GM19395 (cell line): Measurements from ENCODE around the gene ACKR3.

ENCODE experiments used
- ATAC-seq: cut with Tn5 transposase; IDR thresholded peaks from one replicate; pipeline ENCODE4 v1.9.1; 2021; ENCODE audit warnings: mild to moderate bottlenecking, moderate library complexity; ENCODE audit not compliant: unreplicated experiment

Gene ACKR3

GRCh38 chr2:236606023-236606422, 36.4 kb downstream of the ACKR3 start:
- ATAC-seq, result no peak

- ATAC-seq, result no peak
Observed at GRCh38 chr2:236607471-236608187, 38.0 kb downstream of the ACKR3 start.

- no peak for ATAC-seq
Observed at GRCh38 chr2:236608188-236608525, 38.5 kb downstream of the ACKR3 start.

GRCh38 chr2:236608710-236609109, 39.1 kb downstream of the ACKR3 start:
- ATAC-seq, result no peak

- ATAC-seq, result no peak
Observed at GRCh38 chr2:236610991-236611821, 41.6 kb downstream of the ACKR3 start.

- no peak for ATAC-seq
Observed at GRCh38 chr2:236612737-236613136, 43.1 kb downstream of the ACKR3 start.

GRCh38 chr2:236613612-236614011, 44.0 kb downstream of the ACKR3 start:
- no peak for ATAC-seq

GRCh38 chr2:236614551-236614950, 44.9 kb downstream of the ACKR3 start:
- no peak for ATAC-seq

- no peak for ATAC-seq
Observed at GRCh38 chr2:236616031-236616430, 46.4 kb downstream of the ACKR3 start.

GRCh38 chr2:236616624-236617023, 47.0 kb downstream of the ACKR3 start:
- ATAC-seq, result no peak

- no peak for ATAC-seq
Observed at GRCh38 chr2:236617221-236617737, 47.7 kb downstream of the ACKR3 start.

GRCh38 chr2:236617796-236618195, 48.2 kb downstream of the ACKR3 start:
- ATAC-seq, result no peak

GRCh38 chr2:236618370-236618769, 48.7 kb downstream of the ACKR3 start:
- ATAC-seq, result no peak

GRCh38 chr2:236619910-236620612, 50.4 kb downstream of the ACKR3 start:
- no peak for ATAC-seq

GRCh38 chr2:236621786-236622185, 52.2 kb downstream of the ACKR3 start:
- no peak for ATAC-seq

- ATAC-seq, result no peak
Observed at GRCh38 chr2:236622201-236622600, 52.6 kb downstream of the ACKR3 start.

- no peak for ATAC-seq
Observed at GRCh38 chr2:236622660-236623059, 53.0 kb downstream of the ACKR3 start.

- ATAC-seq, result no peak
Observed at GRCh38 chr2:236623816-236624215, 54.2 kb downstream of the ACKR3 start.

- no peak for ATAC-seq
Observed at GRCh38 chr2:236625156-236625690, 55.6 kb downstream of the ACKR3 start.

GRCh38 chr2:236626391-236627150, 56.9 kb downstream of the ACKR3 start:
- ATAC-seq, result no peak

- ATAC-seq, result no peak
Observed at GRCh38 chr2:236627193-236627592, 57.6 kb downstream of the ACKR3 start.
